DND-41 (cell line): ENCODE data around the gene ERBB4.
"Not testable (repeated sequence)": the region's sequence is repeated elsewhere in the genome, so short reads cannot be mapped to it uniquely, and the experiment has no call there.

Experiments used
- ATAC-seq: fragments of 200-7000 bp; cut with Tn5 transposase; 3 replicates; pipeline ENCODE4 v1.9.1; 2021; ENCODE audit warnings: low read depth; ENCODE audit not compliant: insufficient read depth
- DNase-seq: peaks from one replicate; pipeline ENCODE4 v3.0.0-alpha.2; 2020
- H2AFZ ChIP-seq: 2 replicates; pipeline ENCODE4 v1.6.0; 2012; ENCODE audit warnings: low read depth, low read length
- H3K27ac ChIP-seq: 2 replicates; pipeline ENCODE4 v1.5.1; 2012; ENCODE audit warnings: low read length, inconsistent platforms
- H3K27me3 ChIP-seq: fragments of 200-600 bp; sonication (generic); 2 replicates; pipeline ENCODE4 v1.6.0; 2012; ENCODE audit warnings: low read length, mild to moderate bottlenecking, inconsistent platforms; ENCODE audit not compliant: insufficient read depth, poor library complexity
- H3K36me3 ChIP-seq: 2 replicates; pipeline ENCODE4 v1.5.1; 2012; ENCODE audit warnings: low read length, inconsistent platforms; ENCODE audit not compliant: insufficient read depth
- H3K4me1 ChIP-seq: 2 replicates; pipeline ENCODE4 v1.5.1; 2012; ENCODE audit warnings: mild to moderate bottlenecking, low read length; ENCODE audit not compliant: insufficient read depth
- H3K4me2 ChIP-seq: 2 replicates; pipeline ENCODE4 v1.6.0; 2012; ENCODE audit warnings: mild to moderate bottlenecking, moderate library complexity, low read length, inconsistent platforms; ENCODE audit not compliant: insufficient read depth
- H3K4me3 ChIP-seq, 2 experiments: fragments of 200-600 bp in 1 of 2; shearing (Covaris generic) in 1 of 2; 2 replicates each; pipeline ENCODE4 v1.5.1; 2012 to 2016; ENCODE audit warnings: inconsistent platforms in 2 of 2, low read length in 2 of 2, mild to moderate bottlenecking in 2 of 2, low read depth in 1 of 2, moderate library complexity in 1 of 2
- H3K79me2 ChIP-seq: 2 replicates; pipeline ENCODE4 v1.6.0; 2012; ENCODE audit warnings: low read length, inconsistent platforms; ENCODE audit not compliant: insufficient read depth
- H3K9ac ChIP-seq: 2 replicates; pipeline ENCODE4 v1.6.0; 2012; ENCODE audit warnings: low read depth, mild to moderate bottlenecking, inconsistent platforms, low read length, moderate library complexity
- H3K9me3 ChIP-seq: 2 replicates; pipeline ENCODE4 v1.5.1; 2012; ENCODE audit warnings: low read length, moderate library complexity, mild to moderate bottlenecking, inconsistent platforms; ENCODE audit not compliant: insufficient read depth, severe bottlenecking
- H4K20me1 ChIP-seq: 2 replicates; pipeline ENCODE4 v1.6.0; 2012; ENCODE audit warnings: low read length; ENCODE audit not compliant: insufficient read depth
- CTCF ChIP-seq: IDR thresholded peaks from 2 replicates; pipeline ENCODE4 v1.5.1; 2012; ENCODE audit warnings: borderline replicate concordance, low read length, moderate library complexity, mild to moderate bottlenecking; ENCODE audit not compliant: poor library complexity, severe bottlenecking; ENCODE audit errors: extremely low read depth
- EZH2 ChIP-seq: IDR thresholded peaks from 3 replicates; pipeline ENCODE4 v1.6.1; 2012; ENCODE audit warnings: borderline replicate concordance, low read depth, mild to moderate bottlenecking, moderate library complexity, low read length, inconsistent platforms; ENCODE audit not compliant: severe bottlenecking

Gene ERBB4

GRCh38 chr2:212473211-212473610 lies 65.4 kb downstream of the ERBB4 start:
- Histone ChIP-seq H3K36me3 (no peaks in the 10 kb centered on the region), H3K79me2 (no peaks in the 10 kb centered on the region), H3K4me1 (no peaks in the 10 kb centered on the region), H4K20me1 (no peaks in the 10 kb centered on the region), H3K9me3 (no peaks in the 10 kb centered on the region), H3K27me3 (no peaks in the 10 kb centered on the region), H3K4me3 (no peak overlapping the region), H3K27ac (no peak overlapping the region), H3K9ac (no peak overlapping the region), H2AFZ (no peak overlapping the region), H3K4me2 (no peak overlapping the region)
- DNase-seq (no peak), ATAC-seq (no peak)
- TF ChIP-seq CTCF (no peak), EZH2 (no peak)

- not testable (repeated sequence) for H3K4me2 ChIP-seq, H3K9me3 ChIP-seq, H3K4me3 ChIP-seq, H2AFZ ChIP-seq, H4K20me1 ChIP-seq, DNase-seq, H3K4me1 ChIP-seq, H3K36me3 ChIP-seq, ATAC-seq, H3K27ac ChIP-seq, H3K79me2 ChIP-seq, H3K27me3 ChIP-seq, H3K9ac ChIP-seq
Measured at GRCh38 chr2:212467551-212467950, 71.1 kb downstream of the ERBB4 start.

GRCh38 chr2:212465456-212465855 lies 73.1 kb downstream of the ERBB4 start:
- Histone ChIP-seq H3K27ac (no peak overlapping the region), H3K9ac (no peak overlapping the region), H3K4me1 (no peaks in the 10 kb centered on the region), H3K4me3 (no peak overlapping the region), H3K9me3 (no peaks in the 10 kb centered on the region), H4K20me1 (no peaks in the 10 kb centered on the region), H3K36me3 (no peaks in the 10 kb centered on the region), H3K27me3 (no peaks in the 10 kb centered on the region), H3K79me2 (no peaks in the 10 kb centered on the region), H3K4me2 (no peak overlapping the region), H2AFZ (no peak overlapping the region)
- no peak for ATAC-seq
- DNase-seq: no peak
- TF ChIP-seq CTCF: no peak
- no peak for TF ChIP-seq EZH2

DNA sequence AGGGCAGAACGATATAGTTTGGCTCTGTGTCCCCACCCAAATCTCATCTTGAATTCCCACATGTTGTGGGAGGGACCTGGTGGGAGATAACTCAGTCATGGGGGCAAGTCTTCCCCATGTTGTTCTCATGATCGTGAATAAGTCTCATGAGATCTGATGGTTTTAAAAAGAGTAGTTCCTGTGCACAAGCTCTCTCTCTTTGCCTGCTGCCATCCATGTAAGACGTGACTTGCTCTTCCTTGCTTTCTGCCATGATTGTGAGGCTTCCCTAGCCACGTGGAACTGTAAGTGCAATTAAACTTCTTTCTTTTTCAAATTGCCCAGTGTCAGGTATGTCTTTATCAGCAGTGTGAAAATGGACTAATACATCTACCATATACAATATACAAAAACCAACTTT lies 76.9 kb downstream of the ERBB4 start:
- H2AFZ ChIP-seq, H3K9ac ChIP-seq: not testable (repeated sequence)

More for the DNA sequence above, 76.9 kb downstream of the ERBB4 start:
- H3K36me3 ChIP-seq, H4K20me1 ChIP-seq, H3K4me1 ChIP-seq, H3K9me3 ChIP-seq, ATAC-seq, H3K79me2 ChIP-seq, H3K27me3 ChIP-seq, H3K27ac ChIP-seq, DNase-seq, H3K4me2 ChIP-seq, H3K4me3 ChIP-seq: not testable (repeated sequence)
